Mucosa of rectum (tissue), 2 donors: ENCODE measurements around the gene GUCY2C.
"Not testable (repeated sequence)": the region's sequence is repeated elsewhere in the genome, so short reads cannot be mapped to it uniquely, and the experiment has no call there.

Experiments
- H3K27ac ChIP-seq, 2 donors: one replicate each; pipeline ENCODE4 v1.7.0; 2013; ENCODE audit warnings: inconsistent platforms in 2 of 2, low read depth in 2 of 2, low read length in 2 of 2
- H3K27me3 ChIP-seq, 2 donors: one replicate each; pipeline ENCODE4 v1.7.0; 2013; ENCODE audit warnings: low read length in 2 of 2; ENCODE audit not compliant: control insufficient read depth in 2 of 2, insufficient read depth in 2 of 2
- H3K36me3 ChIP-seq, 2 donors: one replicate each; pipeline ENCODE4 v1.7.0; 2013; ENCODE audit warnings: low read length in 2 of 2; ENCODE audit not compliant: control insufficient read depth in 2 of 2, insufficient read depth in 2 of 2
- H3K4me1 ChIP-seq, 2 donors: one replicate each; pipeline ENCODE4 v1.7.0; 2013; ENCODE audit warnings: low read length in 2 of 2, mild to moderate bottlenecking in 1 of 2; ENCODE audit not compliant: control insufficient read depth in 2 of 2, insufficient read depth in 2 of 2
- H3K4me3 ChIP-seq, 2 donors: one replicate each; pipeline ENCODE4 v1.7.0; 2013; ENCODE audit warnings: low read length in 2 of 2
- H3K9ac ChIP-seq, 2 donors: one replicate each; pipeline ENCODE4 v1.7.0; 2013; ENCODE audit warnings: low read length in 2 of 2, low read depth in 1 of 2, mild to moderate bottlenecking in 1 of 2
- H3K9me3 ChIP-seq, 2 donors: one replicate each; pipeline ENCODE4 v1.7.0; 2013; ENCODE audit warnings: low read length in 2 of 2; ENCODE audit not compliant: control insufficient read depth in 2 of 2
- donor health status: healthy.
- donor health status: Normal muscosa, but diverticular disease.

GUCY2C gene

DNA sequence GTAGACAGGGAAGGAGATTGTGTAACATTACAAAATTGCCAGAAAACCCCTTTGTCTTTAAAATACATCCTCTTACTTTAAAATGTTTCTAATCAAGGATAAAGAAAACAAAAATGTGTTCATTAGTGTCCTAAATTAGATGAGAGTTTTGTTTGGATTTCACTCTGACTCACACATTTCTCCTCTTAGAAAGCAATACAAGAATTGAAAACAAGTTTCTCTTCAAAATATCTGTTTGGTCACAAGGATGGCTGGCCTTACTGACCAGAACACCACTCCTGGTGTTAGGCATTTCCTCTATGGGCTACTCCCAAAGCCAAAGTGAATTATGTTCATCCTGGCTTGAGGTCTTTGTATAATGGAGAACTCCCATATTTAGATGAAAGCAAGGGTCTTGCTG is 6.4 kb downstream of the GUCY2C start:
- Histone ChIP-seq H3K27me3 (no peaks in the 10 kb centered on the region), H3K9me3 (no peaks in the 10 kb centered on the region), H3K4me3 (no peak overlapping the region), H3K36me3 (peaks cover 20 to 26% of the 10 kb centered on the region in 2 donors), H3K9ac (no peak overlapping the region), H3K27ac (no peak overlapping the region), H3K4me1 (no peaks in the 10 kb centered on the region)

DNA sequence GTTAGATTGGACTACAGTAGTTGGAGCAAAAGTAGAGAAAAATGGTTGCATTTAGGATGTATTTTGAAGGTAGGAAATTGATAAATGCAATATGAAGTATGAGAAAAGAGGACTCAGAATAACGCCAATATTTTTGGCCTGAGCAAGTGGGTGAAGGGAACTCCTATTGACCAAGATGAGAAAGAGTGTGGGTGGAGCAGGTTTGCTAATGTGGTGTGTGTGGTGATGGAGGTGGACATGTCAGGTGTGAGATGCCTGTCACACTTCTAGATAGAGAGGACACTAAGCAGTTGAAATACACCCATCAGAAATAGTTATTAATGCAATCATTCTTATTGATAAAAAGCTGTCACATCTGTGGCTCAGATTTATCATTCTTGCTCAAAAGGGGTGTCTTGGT is 7.3 kb downstream of the GUCY2C start:
- no peak overlapping the region for H3K9ac ChIP-seq
- H3K27ac ChIP-seq, result no peak overlapping the region
- no peaks in the 10 kb centered on the region for H3K27me3 ChIP-seq
- no peak overlapping the region for H3K4me3 ChIP-seq
- H3K36me3 ChIP-seq, result peaks cover 22 to 26% of the 10 kb centered on the region in 2 donors
- H3K4me1 ChIP-seq, result no peaks in the 10 kb centered on the region
- no peaks in the 10 kb centered on the region for H3K9me3 ChIP-seq

- H3K36me3 ChIP-seq, result peaks cover 33 to 60% of the 10 kb centered on the region in 2 donors
- H3K4me3 ChIP-seq, H3K27me3 ChIP-seq, H3K9me3 ChIP-seq, H3K9ac ChIP-seq, H3K4me1 ChIP-seq, H3K27ac ChIP-seq: not testable (repeated sequence)
Measured at GRCh38 chr12:14682231-14682630, 14.2 kb downstream of the GUCY2C start.

DNA sequence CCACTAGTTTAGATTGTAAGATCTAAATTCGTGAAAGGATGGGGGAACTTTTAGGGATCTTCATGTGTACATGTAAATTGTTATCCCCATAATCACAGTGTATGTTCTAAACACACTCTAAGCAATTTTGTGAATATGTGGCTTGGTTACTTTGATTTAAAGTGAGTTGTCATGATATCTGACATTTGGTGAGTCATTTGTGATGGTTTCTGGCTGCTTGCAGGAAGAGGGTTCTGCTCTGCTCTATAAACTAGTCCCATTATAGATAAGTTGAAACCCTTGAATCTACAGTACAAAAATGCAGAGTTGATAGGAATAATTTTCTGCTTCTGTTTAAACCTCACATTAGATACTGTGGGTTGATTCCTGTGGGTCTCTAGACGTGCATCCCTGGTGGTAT is 14.8 kb downstream of the GUCY2C start:
- Histone ChIP-seq H3K27me3 (no peaks in the 10 kb centered on the region), H3K9ac (no peak overlapping the region), H3K9me3 (no peaks in the 10 kb centered on the region), H3K27ac (no peak overlapping the region), H3K4me1 (no peaks in the 10 kb centered on the region), H3K4me3 (no peak overlapping the region), H3K36me3 (peaks cover 28 to 60% of the 10 kb centered on the region in 2 donors)

DNA sequence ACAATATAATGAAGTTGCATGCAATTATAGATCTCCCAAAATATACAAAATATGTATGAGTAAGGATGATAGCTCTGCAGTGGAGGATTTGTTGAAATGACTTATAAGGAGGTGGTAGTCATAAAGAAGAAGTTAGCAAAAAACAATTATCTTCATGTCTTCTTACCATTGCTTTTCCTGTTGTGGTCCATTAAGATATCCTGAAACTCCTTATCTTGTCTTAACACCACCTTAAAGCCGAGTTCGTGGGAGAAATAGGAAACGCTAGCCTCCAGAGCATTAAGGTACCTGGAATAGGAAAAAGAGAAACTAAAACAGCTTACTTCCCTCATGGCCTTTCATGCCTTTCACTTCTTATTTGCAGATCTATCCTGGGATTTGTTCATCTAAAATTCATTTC is 15.2 kb downstream of the GUCY2C start:
- Histone ChIP-seq H3K4me3 (no peak overlapping the region), H3K27ac (no peak overlapping the region), H3K9me3 (no peaks in the 10 kb centered on the region), H3K36me3 (peaks cover 26 to 59% of the 10 kb centered on the region in 2 donors), H3K27me3 (no peaks in the 10 kb centered on the region), H3K4me1 (no peaks in the 10 kb centered on the region), H3K9ac (no peak overlapping the region)

GRCh38 chr12:14678547-14679150 is 17.8 kb downstream of the GUCY2C start:
- peaks cover 28 to 53% of the 10 kb centered on the region in 2 donors for H3K36me3 ChIP-seq
- H3K27ac ChIP-seq, result no peak overlapping the region
- no peaks in the 10 kb centered on the region for H3K4me1 ChIP-seq
- H3K9ac ChIP-seq, result no peak overlapping the region
- H3K4me3 ChIP-seq, result no peak overlapping the region
- H3K9me3 ChIP-seq, result no peaks in the 10 kb centered on the region
- H3K27me3 ChIP-seq, result no peaks in the 10 kb centered on the region

DNA sequence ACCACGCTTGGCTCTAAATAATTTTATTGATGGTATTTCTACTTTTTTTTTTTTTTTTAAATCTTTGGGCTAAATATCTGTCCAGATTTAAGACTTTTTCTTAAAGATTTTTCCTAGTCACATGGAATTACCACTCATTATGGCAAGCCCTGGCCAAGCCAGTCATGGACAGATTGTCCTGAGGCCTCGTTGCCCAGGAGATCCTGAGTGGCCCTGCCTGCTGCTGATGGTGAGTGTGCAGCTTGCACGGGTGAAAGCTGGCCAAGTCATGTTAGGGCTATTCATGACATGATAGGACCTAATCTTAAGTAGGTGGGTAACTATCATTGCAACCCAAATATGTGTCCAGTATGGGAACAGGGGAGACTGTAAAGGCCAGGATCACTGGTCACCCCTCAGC is 27.8 kb downstream of the GUCY2C start:
- Histone ChIP-seq H3K4me1 (no peaks in the 10 kb centered on the region), H3K36me3 (peaks cover 25 to 27% of the 10 kb centered on the region in 2 donors), H3K4me3 (no peak overlapping the region), H3K9ac (no peak overlapping the region), H3K27me3 (no peaks in the 10 kb centered on the region), H3K9me3 (no peaks in the 10 kb centered on the region), H3K27ac (no peak overlapping the region)

GRCh38 chr12:14665354-14666348 is 30.7 kb downstream of the GUCY2C start:
- H3K9me3 ChIP-seq, result no peaks in the 10 kb centered on the region
- no peak overlapping the region for H3K9ac ChIP-seq
- H3K4me3 ChIP-seq, result no peak overlapping the region
- peaks cover 11 to 23% of the 10 kb centered on the region in 2 donors for H3K36me3 ChIP-seq
- H3K27me3 ChIP-seq, result no peaks in the 10 kb centered on the region
- no peaks in the 10 kb centered on the region for H3K4me1 ChIP-seq
- no peak overlapping the region for H3K27ac ChIP-seq

DNA sequence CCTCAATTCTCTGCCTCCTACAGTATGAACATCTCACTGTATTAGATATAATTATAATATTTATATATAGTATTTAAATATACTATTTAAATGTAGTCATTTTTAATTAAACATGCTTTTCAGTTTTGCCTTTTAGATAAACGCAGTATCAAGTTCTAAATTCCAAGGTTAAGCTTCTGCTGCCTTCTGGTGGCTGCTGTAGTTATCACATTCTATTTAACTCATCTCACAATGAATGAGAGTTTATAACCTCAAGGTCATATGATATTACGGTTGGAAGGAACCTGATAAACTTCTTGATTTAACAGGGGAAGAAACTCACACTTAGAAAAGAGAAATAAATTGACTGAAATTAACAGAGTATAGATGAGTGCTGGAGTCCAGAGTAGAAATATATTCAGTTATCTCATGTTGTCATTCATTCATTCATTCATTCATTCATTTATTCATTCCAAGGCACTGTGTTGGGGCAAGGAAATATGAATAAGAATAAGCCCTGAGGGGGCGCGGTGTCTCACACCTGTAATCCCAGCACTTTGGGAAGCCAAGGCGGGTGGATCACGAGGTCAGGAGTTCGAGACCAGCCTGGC is 31.9 kb downstream of the GUCY2C start:
- H3K9ac ChIP-seq, result no peak overlapping the region
- no peaks in the 10 kb centered on the region for H3K27me3 ChIP-seq
- no peaks in the 10 kb centered on the region for H3K4me1 ChIP-seq
- H3K27ac ChIP-seq, result no peak overlapping the region
- no peaks in the 10 kb centered on the region for H3K9me3 ChIP-seq
- peaks cover 13 to 32% of the 10 kb centered on the region in 2 donors for H3K36me3 ChIP-seq
- no peak overlapping the region for H3K4me3 ChIP-seq

DNA sequence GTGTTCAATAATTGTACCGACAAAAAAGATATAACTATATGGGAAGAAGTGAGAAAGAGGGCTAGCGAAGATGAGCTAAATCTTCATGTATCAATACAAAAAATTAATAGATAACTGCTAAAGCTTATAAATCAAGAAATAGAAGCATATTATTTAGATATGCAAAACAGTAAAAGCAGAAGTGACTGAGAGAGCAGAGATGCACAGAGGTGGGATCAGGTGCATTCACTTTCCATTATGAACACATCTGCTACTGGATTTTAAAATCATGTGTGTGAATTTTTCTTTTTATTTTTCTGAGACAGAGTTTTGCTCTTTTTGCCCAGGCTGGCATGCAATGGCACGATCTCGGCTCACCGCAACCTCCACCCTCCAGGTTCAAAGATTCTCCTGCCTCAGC is 33.4 kb downstream of the GUCY2C start:
- no peak overlapping the region for H3K4me3 ChIP-seq
- H3K36me3 ChIP-seq, result peaks cover 16 to 26% of the 10 kb centered on the region in 2 donors
- no peaks in the 10 kb centered on the region for H3K9me3 ChIP-seq
- H3K4me1 ChIP-seq, result no peaks in the 10 kb centered on the region
- H3K27me3 ChIP-seq, result no peaks in the 10 kb centered on the region
- H3K9ac ChIP-seq, result no peak overlapping the region
- no peak overlapping the region for H3K27ac ChIP-seq
